NCI-H460 (cell line): ENCODE results near the gene GALNT14. TPM values are rescaled to one million over a fixed set of nuclear protein-coding genes. Genes with fewer than 3 reads are reported as not detected.
A peak's percentile ranks its signal among the peaks of the same experiment; 100 is the strongest.
"Not testable (repeated sequence)": the region's sequence is repeated elsewhere in the genome, so short reads cannot be mapped to it uniquely, and the experiment has no call there.

ENCODE experiments used
- DNase-seq: peaks from one replicate; pipeline ENCODE4 v3.0.0-alpha.2; 2016; ENCODE audit warnings: low read depth; ENCODE audit errors: extremely low read depth
- polyA plus RNA-seq: library from polyadenylated mRNA; depleted of rRNA; stranded (reverse); fragments of >200 nt; gene quantifications from 2 replicates; pipeline ENCODE4 v1.2.3, GENCODE V29; 2014; cell fraction: nucleus; rRNA removed
- total RNA-seq: library from RNA; depleted of rRNA; stranded (reverse); fragments of >200 nt; shearing (Covaris generic); gene quantifications from 2 replicates; pipeline ENCODE4 v1.2.3, GENCODE V29; 2014; rRNA removed

GALNT14 gene
- total RNA-seq = 21.8 and 24.5 TPM in 2 replicates
- 74.5 and 74.8 TPM in 2 replicates for polyA plus RNA-seq

- DNase-seq = peak; percentile 61
Measured at GRCh38 chr2:31138037-31138962, at the start of gene GALNT14. Gene GALNT14, minus strand, starts transcription at chr2:31138440. Its CDS starts 354 bp downstream, at chr2:31138086.

GRCh38 chr2:31187166-31187565, 48.9 kb upstream of the GALNT14 start:
- no peak for DNase-seq

GRCh38 chr2:31183973-31184372, 45.7 kb upstream of the GALNT14 start:
- DNase-seq = not testable (repeated sequence)

GRCh38 chr2:31176742-31177141, 38.5 kb upstream of the GALNT14 start:
- no peak for DNase-seq

GRCh38 chr2:31171142-31171541, 32.9 kb upstream of the GALNT14 start:
- DNase-seq = no peak

- peak; percentile 65 for DNase-seq
Measured at GRCh38 chr2:31170071-31170698, 31.9 kb upstream of the GALNT14 start.

- no peak for DNase-seq
Measured at GRCh38 chr2:31168291-31168690, 30.1 kb upstream of the GALNT14 start.

GRCh38 chr2:31166925-31167324, 28.7 kb upstream of the GALNT14 start:
- DNase-seq = no peak

GRCh38 chr2:31163011-31163539, 24.8 kb upstream of the GALNT14 start:
- DNase-seq = no peak

GRCh38 chr2:31161637-31162036, 23.4 kb upstream of the GALNT14 start:
- no peak for DNase-seq

- DNase-seq = no peak
Measured at GRCh38 chr2:31151501-31151900, 13.3 kb upstream of the GALNT14 start.

- no peak for DNase-seq
Measured at GRCh38 chr2:31150120-31150670, 12.0 kb upstream of the GALNT14 start.

GRCh38 chr2:31148514-31148913, 10.3 kb upstream of the GALNT14 start:
- no peak for DNase-seq

- DNase-seq = no peak
Measured at GRCh38 chr2:31147645-31148044, 9.4 kb upstream of the GALNT14 start.

- no peak for DNase-seq
Measured at GRCh38 chr2:31142110-31142509, 3.9 kb upstream of the GALNT14 start.

GRCh38 chr2:31141443-31142085, 3.3 kb upstream of the GALNT14 start:
- no peak for DNase-seq

- DNase-seq = no peak
Measured at GRCh38 chr2:31140151-31140550, 1.9 kb upstream of the GALNT14 start.

- DNase-seq = no peak
Measured at GRCh38 chr2:31139671-31140070, 1.4 kb upstream of the GALNT14 start.

GRCh38 chr2:31137211-31138036, 816 bp downstream of the GALNT14 start:
- peak; percentile 13 for DNase-seq

GRCh38 chr2:31136732-31137131, 1.5 kb downstream of the GALNT14 start:
- no peak for DNase-seq
